Panc1 (cell line): ENCODE measurements around the gene VSIR. TPM values are rescaled to one million over a fixed set of nuclear protein-coding genes. Genes with fewer than 3 reads are reported as not detected.

ENCODE experiments used
- ATAC-seq: fragments of 200-7000 bp; cut with Tn5 transposase; 2 replicates; pipeline ENCODE4 v1.9.1; 2020; ENCODE audit warnings: mild to moderate bottlenecking, moderate library complexity
- BruUV-seq: library from RNA; stranded (reverse); fragments of 400-500 nt; replicated peaks from 2 replicates; lab custom pipeline; 2021; lab: Mats Ljungman, UMichigan
- CTCF ChIA-PET: fragments of 300-600 bp; sonication (Branson Sonifier 250); formaldehyde crosslinking; loops from one replicate; lab custom pipeline; 2022; ENCODE audit warnings: antibody characterized with exemption; lab: Charles Lee
- POLR2A ChIA-PET: fragments of 300-600 bp; sonication (Branson Sonifier 250); formaldehyde crosslinking; loops from one replicate; lab custom pipeline; 2022; ENCODE audit warnings: antibody characterized with exemption; lab: Charles Lee
- DNase-seq: peaks from one replicate; pipeline ENCODE4 v3.0.0-alpha.2; 2010; ENCODE audit warnings: low read depth, low spot score
- H3K27ac ChIP-seq: 2 replicates; pipeline ENCODE4 v1.5.1; 2011; ENCODE audit warnings: mild to moderate bottlenecking, low read length, inconsistent platforms
- H3K27me3 ChIP-seq: fragments of 200-500 bp; sonication (Bioruptor generic); 2 replicates; pipeline ENCODE4 v1.6.0; 2014; ENCODE audit warnings: low read length, inconsistent platforms; ENCODE audit not compliant: control insufficient read depth, insufficient read depth
- H3K36me3 ChIP-seq: fragments of 200-500 bp; sonication (Bioruptor generic); 2 replicates; pipeline ENCODE4 v1.5.1; 2014; ENCODE audit warnings: inconsistent platforms, mild to moderate bottlenecking, low read length, moderate library complexity; ENCODE audit not compliant: control insufficient read depth, insufficient read depth
- H3K4me1 ChIP-seq: 2 replicates; pipeline ENCODE4 v1.5.1; 2011; ENCODE audit warnings: inconsistent platforms, mild to moderate bottlenecking, low read length, moderate library complexity; ENCODE audit not compliant: control insufficient read depth, insufficient read depth
- H3K4me3 ChIP-seq, 2 experiments: 2 replicates each; pipeline ENCODE4 v1.5.1; 2011 to 2012; ENCODE audit warnings: low read depth in 2 of 2, low read length in 2 of 2, mild to moderate bottlenecking in 2 of 2, inconsistent platforms in 1 of 2, moderate library complexity in 1 of 2
- H3K9me3 ChIP-seq: fragments of 200-500 bp; sonication (Bioruptor generic); 2 replicates; pipeline ENCODE4 v1.5.1; 2014; ENCODE audit warnings: low read depth, mild to moderate bottlenecking, inconsistent platforms, low read length, moderate library complexity; ENCODE audit not compliant: control insufficient read depth, insufficient read depth
- CTCF ChIP-seq: fragments of 450-650 bp; IDR thresholded peaks from 2 replicates; pipeline ENCODE4 v1.5.1; 2017; ENCODE audit warnings: mild to moderate bottlenecking
- POLR2AphosphoS5 ChIP-seq: IDR thresholded peaks from 2 replicates; pipeline ENCODE4 v1.6.1; 2012; ENCODE audit warnings: mild to moderate bottlenecking, low read depth, low read length, moderate library complexity
- REST ChIP-seq, 2 experiments: IDR thresholded peaks; 2 replicates each; pipeline ENCODE4 v1.6.1; 2011 to 2012; ENCODE audit warnings: low read depth in 2 of 2, control low read depth in 1 of 2, low read length in 1 of 2, mild to moderate bottlenecking in 1 of 2, moderate library complexity in 1 of 2; ENCODE audit not compliant: insufficient read depth in 1 of 2
- SIN3A ChIP-seq: IDR thresholded peaks from 2 replicates; pipeline ENCODE4 v1.6.1; 2012; ENCODE audit warnings: low read depth, mild to moderate bottlenecking, low read length, moderate library complexity, borderline replicate concordance; ENCODE audit not compliant: insufficient read depth
- TCF7L2 ChIP-seq: IDR thresholded peaks from 2 replicates; pipeline ENCODE4 v1.6.1; 2011; ENCODE audit warnings: mild to moderate bottlenecking, low read depth, low read length, inconsistent platforms
- in situ Hi-C: cut with HindIII; loops from 2 replicates; pipeline ENCODE4 v1.10.0; 2016; ENCODE audit warnings: low sequenced_read_pairs, low pct_unique_long_range_greater_than_20kb
- intact Hi-C: fragments of 100-400 bp; cut with micrococcal nuclease; formaldehyde crosslinking; loops from one replicate; pipeline ENCODE4 v1.10.0; 2022; ENCODE audit not compliant: unreplicated experiment
- total RNA-seq: library from RNA; stranded (reverse); gene quantifications from one replicate; pipeline ENCODE4 v1.2.1, GENCODE V29; 2021; ENCODE audit not compliant: unreplicated experiment

VSIR gene
- total RNA-seq, 1 experiment from 2014 or later, result 34.9 TPM

- intact Hi-C loops (no loop called here), in situ Hi-C loops (no loop called here)
- Histone ChIP-seq H3K9me3 (no peaks in the 10 kb centered on the region), H3K36me3 (no peaks in the 10 kb centered on the region), H3K4me1 (peaks cover 18% of the 10 kb centered on the region; the same call in 1 of the 2 replicates), H3K27me3 (no peaks in the 10 kb centered on the region), H3K4me3 (no peak overlapping the region), H3K27ac (no peak overlapping the region)
- TF ChIP-seq SIN3A (no peak), CTCF (no peak), POLR2AphosphoS5 (no peak), TCF7L2 (no peak), REST (IDR thresholded peaks at IDR 0.05; ENCODE audit: insufficient read depth in 1 of 2, low read depth in 2 of 2, low read length in 1 of 2) (no peak)
- no TSS peak for BruUV-seq
- CTCF ChIA-PET, result no interaction called here
- ATAC-seq, result no peak
- POLR2A ChIA-PET, result interaction anchor here (0.9 kb wide), 1 partner anchor 20 kb away, joined by 3 read pairs; no protein-coding TSS in a partner anchor
- no peak for DNase-seq
Observed at GRCh38 chr10:71778071-71778825, 4.9 kb upstream of the VSIR start.

- intact Hi-C loops (no loop called here), in situ Hi-C loops (no loop called here)
- no peaks in the 10 kb centered on the region for H3K9me3 ChIP-seq
- ATAC-seq (no peak), DNase-seq (no peak)
- CTCF ChIA-PET, result no interaction called here
- H3K36me3 ChIP-seq, result no peaks in the 10 kb centered on the region
- no TSS peak for BruUV-seq
- peaks cover 21% of the 10 kb centered on the region; the same call in 1 of the 2 replicates for H3K4me1 ChIP-seq
- H3K4me3 ChIP-seq, result no peak overlapping the region
- no peaks in the 10 kb centered on the region for H3K27me3 ChIP-seq
- H3K27ac ChIP-seq, result no peak overlapping the region
- no peak for TF ChIP-seq CTCF
- no peak for TF ChIP-seq POLR2AphosphoS5
- no peak for TF ChIP-seq TCF7L2
- no peak for TF ChIP-seq SIN3A
- TF ChIP-seq REST (IDR thresholded peaks at IDR 0.05; ENCODE audit: insufficient read depth in 1 of 2, low read depth in 2 of 2, low read length in 1 of 2), result no peak
- POLR2A ChIA-PET, result interaction anchor here (0.9 kb wide), 1 partner anchor 19 kb away, joined by 3 read pairs; no protein-coding TSS in a partner anchor
Observed at GRCh38 chr10:71777213-71777985, 4.1 kb upstream of the VSIR start.
